GM12878 (cell line): Measurements from ENCODE around the gene SOX18. TPM values are rescaled to one million over a fixed set of nuclear protein-coding genes. Genes with fewer than 3 reads are reported as not detected.

ENCODE experiments used
- ASH2L ChIP-seq: fragments of 300-600, 200-600 bp; sonication (generic); IDR thresholded peaks from 2 replicates; pipeline ENCODE4 v1.6.1; 2017; ENCODE audit warnings: low read depth, mild to moderate bottlenecking, borderline replicate concordance
- BACH1 ChIP-seq: fragments of 450-650 bp; IDR thresholded peaks from 2 replicates; pipeline ENCODE4 v1.6.1; 2017; ENCODE audit warnings: mild to moderate bottlenecking, borderline replicate concordance
- BHLHE40 ChIP-seq, 2 experiments: fragments of 450-650 bp in 1 of 2; IDR thresholded peaks; 2 replicates each; pipeline ENCODE4 v1.6.1; 2011 to 2017; ENCODE audit warnings: low read depth in 2 of 2, borderline replicate concordance in 1 of 2, improper control_type of control experiment in 1 of 2, low read length in 1 of 2, mild to moderate bottlenecking in 1 of 2
- CEBPZ ChIP-seq: fragments of 150-350 bp; IDR thresholded peaks from 2 replicates; pipeline ENCODE4 v1.6.1; 2016; ENCODE audit warnings: low read depth, low read length
- CREM ChIP-seq: IDR thresholded peaks from 2 replicates; pipeline ENCODE4 v1.6.1; 2014; ENCODE audit warnings: antibody characterized with exemption, low read depth
- FOXK2 ChIP-seq: fragments of 450-650 bp; IDR thresholded peaks from 2 replicates; pipeline ENCODE4 v1.6.1; 2017; ENCODE audit warnings: mild to moderate bottlenecking, moderate library complexity
- MAX ChIP-seq: IDR thresholded peaks from 2 replicates; pipeline ENCODE4 v1.6.1; 2012; ENCODE audit warnings: low read depth, low read length, improper control_type of control experiment
- MEF2A ChIP-seq: IDR thresholded peaks from 2 replicates; pipeline ENCODE4 v1.6.1; 2011; ENCODE audit warnings: low read depth, mild to moderate bottlenecking, low read length, moderate library complexity; ENCODE audit not compliant: insufficient read depth
- MLLT1 ChIP-seq: fragments of 450-650 bp; IDR thresholded peaks from 2 replicates; pipeline ENCODE4 v1.6.1; 2016; ENCODE audit warnings: mild to moderate bottlenecking
- NFYB ChIP-seq: IDR thresholded peaks from 2 replicates; pipeline ENCODE4 v1.6.1; 2011; ENCODE audit warnings: low read depth, mild to moderate bottlenecking, low read length, improper control_type of control experiment, moderate library complexity; ENCODE audit not compliant: insufficient read depth
- RELB ChIP-seq: fragments of 450-650 bp; IDR thresholded peaks from 2 replicates; pipeline ENCODE4 v1.6.1; 2017; ENCODE audit warnings: low read depth, mild to moderate bottlenecking, moderate library complexity
- RUNX3 ChIP-seq: IDR thresholded peaks from 2 replicates; pipeline ENCODE4 v1.6.1; 2012; ENCODE audit warnings: low read length, inconsistent platforms
- TCF3 ChIP-seq: IDR thresholded peaks from 2 replicates; pipeline ENCODE4 v1.6.1; 2012; ENCODE audit warnings: low read depth, mild to moderate bottlenecking, low read length, borderline replicate concordance; ENCODE audit not compliant: insufficient read depth
- ZNF24 ChIP-seq: fragments of 450-650 bp; IDR thresholded peaks from 2 replicates; pipeline ENCODE4 v1.6.1; 2017; ENCODE audit warnings: antibody characterized with exemption, mild to moderate bottlenecking
- ZSCAN29 ChIP-seq: fragments of 450-650 bp; IDR thresholded peaks from 2 replicates; pipeline ENCODE4 v1.6.1; 2017; ENCODE audit warnings: mild to moderate bottlenecking, moderate library complexity
- polyA plus RNA-seq, 11 experiments: library from polyadenylated mRNA; depleted of rRNA in 4 of 11; unstranded in 6 of 11; stranded (reverse) in 5 of 11; fragments of >200 nt; fragmentation: Nextera tagmentation in 4 of 11; fragmentation: Illumina TruSeq in 1 of 11; extraction: Ambion mirVana in 4 of 11; extraction: Trizol in 1 of 11; gene quantifications; 1 replicate in 1 of 11; 2 replicates in 10 of 11; pipeline versions ENCODE4 v1.2.1 to v1.2.3, GENCODE V29; 2011 to 2016; ENCODE audit warnings: inconsistent platforms in 2 of 11, missing spikeins in 2 of 11, low read depth in 1 of 11
- total RNA-seq, 4 experiments: library from RNA; depleted of rRNA in 3 of 4; stranded (reverse); fragments of >200 nt in 3 of 4; fragmentation: Illumina TruSeq in 1 of 4; extraction: Trizol in 1 of 4; gene quantifications; 2 replicates each; pipeline versions ENCODE4 v1.2.1 to v1.2.3, GENCODE V29; 2013 to 2021

Gene SOX18
- total and polyA plus RNA-seq, 10 of the 15 experiments (the other 5 are each of a cell fraction or from before 2014, with no cell fraction given), result 0.05 to 5.6 (median 0.28) TPM; not detected in 3

GRCh38 chr20:64029293-64030117, 19.9 kb downstream of the SOX18 start (continued):
- TF ChIP-seq CEBPZ (no peak), BACH1 (no peak), NFYB (no peak), BHLHE40 (IDR thresholded peaks at IDR 0.05; ENCODE audit: borderline replicate concordance in 1 of 2, low read depth in 2 of 2, low read length in 1 of 2) (no peak), ZNF24 (no peak), TCF3 (no peak), RELB (no peak), FOXK2 (no peak), MEF2A (no peak), MAX (no peak), ZSCAN29 (no peak), CREM (no peak), ASH2L (no peak), RUNX3 (no peak), MLLT1 (no peak)
